GM23338 (cell line): Measurements from ENCODE around the gene ADAMTS17. TPM values are rescaled to one million over a fixed set of nuclear protein-coding genes. Genes with fewer than 3 reads are reported as not detected.

ENCODE experiments used
- ATAC-seq: fragments of 200-7000 bp; cut with Tn5 transposase; 3 replicates; pipeline ENCODE4 v1.9.1; 2020
- DNase-seq: peaks from one replicate; pipeline ENCODE4 v3.0.0-alpha.2; 2015; ENCODE audit warnings: low spot score
- H2AFZ ChIP-seq: fragments of 200-600 bp; sonication (generic); 2 replicates; pipeline ENCODE4 v1.8.0; 2016; ENCODE audit warnings: antibody characterized with exemption, mild to moderate bottlenecking, moderate library complexity
- H3F3A ChIP-seq: fragments of 200-600 bp; sonication (generic); replicated peaks from 2 replicates; pipeline ENCODE4 v1.8.0; 2017; ENCODE audit warnings: antibody characterized with exemption, mixed run types, low read depth
- H3K27ac ChIP-seq: fragments of 200-600 bp; sonication (generic); 2 replicates; pipeline ENCODE4 v1.6.1; 2016; ENCODE audit warnings: low read depth
- H3K27me3 ChIP-seq: fragments of 200-600 bp; sonication (generic); 2 replicates; pipeline ENCODE4 v1.8.0; 2016; ENCODE audit warnings: mild to moderate bottlenecking, mixed run types, moderate library complexity; ENCODE audit not compliant: insufficient read depth
- H3K36me3 ChIP-seq: fragments of 200-600 bp; sonication (generic); 2 replicates; pipeline ENCODE4 v1.8.0; 2016; ENCODE audit warnings: mild to moderate bottlenecking; ENCODE audit not compliant: insufficient read depth
- H3K4me1 ChIP-seq: fragments of 200-600 bp; sonication (generic); 2 replicates; pipeline ENCODE4 v1.8.0; 2016; ENCODE audit warnings: mild to moderate bottlenecking, moderate library complexity; ENCODE audit not compliant: insufficient read depth
- H3K4me2 ChIP-seq: fragments of 200-600 bp; sonication (generic); 2 replicates; pipeline ENCODE4 v1.7.1; 2017; ENCODE audit warnings: mixed run types
- H3K4me3 ChIP-seq: fragments of 200-600 bp; sonication (generic); 2 replicates; pipeline ENCODE4 v1.6.1; 2016; ENCODE audit warnings: mixed run types
- H3K79me2 ChIP-seq: fragments of 200-600 bp; sonication (generic); replicated peaks from 2 replicates; pipeline ENCODE4 v1.8.0; 2017; ENCODE audit warnings: mild to moderate bottlenecking; ENCODE audit not compliant: insufficient read depth
- H3K9me2 ChIP-seq: fragments of 200-600 bp; sonication (generic); 2 replicates; pipeline ENCODE4 v1.8.0; 2017; ENCODE audit not compliant: insufficient read depth
- H4K20me1 ChIP-seq: fragments of 200-600 bp; sonication (generic); replicated peaks from 2 replicates; pipeline ENCODE4 v1.8.0; 2017; ENCODE audit warnings: mild to moderate bottlenecking; ENCODE audit not compliant: insufficient read depth
- H3K27ac Mint-ChIP-seq: 2 replicates; pipeline ENCODE4 v1.8.0; 2020; ENCODE audit warnings: inconsistent platforms, mild to moderate bottlenecking, moderate library complexity, mixed read lengths
- H3K27me3 Mint-ChIP-seq: 3 replicates; pipeline ENCODE4 v1.8.0; 2022; ENCODE audit warnings: low read depth, mild to moderate bottlenecking, moderate library complexity, mixed read lengths, inconsistent platforms; ENCODE audit not compliant: insufficient read depth, poor library complexity
- H3K36me3 Mint-ChIP-seq: 3 replicates; pipeline ENCODE4 v1.8.0; 2021; ENCODE audit warnings: low read depth, mild to moderate bottlenecking, inconsistent platforms, moderate library complexity, mixed read lengths
- H3K4me1 Mint-ChIP-seq: 3 replicates; pipeline ENCODE4 v1.8.0; 2020; ENCODE audit warnings: mild to moderate bottlenecking, inconsistent platforms, mixed read lengths
- H3K4me3 Mint-ChIP-seq: 3 replicates; pipeline ENCODE4 v1.8.0; 2021; ENCODE audit warnings: moderate library complexity, mild to moderate bottlenecking, inconsistent platforms, mixed read lengths
- H3K9me3 Mint-ChIP-seq: 3 replicates; pipeline ENCODE4 v1.8.0; 2020; ENCODE audit warnings: moderate library complexity, mild to moderate bottlenecking, inconsistent platforms, mixed read lengths
- CREB1 ChIP-seq: fragments of 250-450 bp; sonication (Bioruptor Pico); IDR thresholded peaks from 2 replicates; pipeline ENCODE4 v1.5.0; 2020; ENCODE audit warnings: low read depth, mild to moderate bottlenecking, moderate library complexity
- EZH2 ChIP-seq: fragments of 200-600 bp; sonication (generic); IDR thresholded peaks from one replicate; pipeline ENCODE4 v1.8.0; 2017; ENCODE audit warnings: antibody characterized with exemption, mild to moderate bottlenecking, low read depth; ENCODE audit not compliant: unreplicated experiment
- EZH2phosphoT487 ChIP-seq: fragments of 200-600 bp; sonication (generic); IDR thresholded peaks from one replicate; pipeline ENCODE4 v1.8.1; 2018; ENCODE audit warnings: antibody characterized with exemption; ENCODE audit not compliant: unreplicated experiment
- JUNB ChIP-seq: IDR thresholded peaks from one replicate; pipeline ENCODE4 v1.6.1; 2016; ENCODE audit warnings: antibody characterized with exemption; ENCODE audit not compliant: unreplicated experiment
- NANOG ChIP-seq: IDR thresholded peaks from 2 replicates; pipeline ENCODE4 v1.6.1; 2016; ENCODE audit warnings: antibody characterized with exemption, borderline replicate concordance
- POLR2AphosphoS5 ChIP-seq: IDR thresholded peaks from 2 replicates; pipeline ENCODE4 v1.6.1; 2016; ENCODE audit warnings: antibody characterized with exemption, low read depth
- STAT1 ChIP-seq: IDR thresholded peaks from one replicate; pipeline ENCODE4 v1.6.1; 2016; ENCODE audit warnings: antibody characterized with exemption; ENCODE audit not compliant: unreplicated experiment
- polyA plus RNA-seq: library from polyadenylated mRNA; unstranded; fragments of >200 nt; fragmentation: Nextera tagmentation; extraction: Ambion mirVana; gene quantifications from 2 replicates; pipeline ENCODE4 v1.2.1, GENCODE V29; 2016
- total RNA-seq: library from RNA; depleted of rRNA; stranded (reverse); fragments of >200 nt; shearing (Covaris generic); gene quantifications from 2 replicates; pipeline ENCODE4 v1.2.3, GENCODE V29; 2014
- TF ChIP-seq, protein P1 (sequence below): IDR thresholded peaks from one replicate; pipeline ENCODE4 v1.6.1; 2018; ENCODE audit warnings: antibody characterized with exemption; ENCODE audit not compliant: unreplicated experiment
- TF ChIP-seq, protein P2 (sequence below): fragments of 250-450 bp; sonication (Bioruptor Pico); IDR thresholded peaks from 2 replicates; pipeline ENCODE4 v1.5.0; 2020; ENCODE audit warnings: mild to moderate bottlenecking, moderate library complexity
- TF ChIP-seq, protein P3 (sequence below): IDR thresholded peaks from 2 replicates; pipeline ENCODE4 v1.6.1; 2016; ENCODE audit warnings: antibody characterized with exemption
- TF ChIP-seq, protein P4 (sequence below), 2 experiments: fragments of 200-600 bp in 1 of 2; sonication (generic) in 1 of 2; conservative IDR thresholded peaks; 2 replicates each; pipeline versions ENCODE4 v1.5.1 to v1.6.1; 2016 to 2017; ENCODE audit warnings: antibody characterized with exemption in 2 of 2, low read depth in 2 of 2, mild to moderate bottlenecking in 2 of 2, moderate library complexity in 1 of 2

The ADAMTS17 gene
- total and polyA plus RNA-seq, 2 experiments from 2014 or later, result 0.60 to 3.8 TPM

DNA sequence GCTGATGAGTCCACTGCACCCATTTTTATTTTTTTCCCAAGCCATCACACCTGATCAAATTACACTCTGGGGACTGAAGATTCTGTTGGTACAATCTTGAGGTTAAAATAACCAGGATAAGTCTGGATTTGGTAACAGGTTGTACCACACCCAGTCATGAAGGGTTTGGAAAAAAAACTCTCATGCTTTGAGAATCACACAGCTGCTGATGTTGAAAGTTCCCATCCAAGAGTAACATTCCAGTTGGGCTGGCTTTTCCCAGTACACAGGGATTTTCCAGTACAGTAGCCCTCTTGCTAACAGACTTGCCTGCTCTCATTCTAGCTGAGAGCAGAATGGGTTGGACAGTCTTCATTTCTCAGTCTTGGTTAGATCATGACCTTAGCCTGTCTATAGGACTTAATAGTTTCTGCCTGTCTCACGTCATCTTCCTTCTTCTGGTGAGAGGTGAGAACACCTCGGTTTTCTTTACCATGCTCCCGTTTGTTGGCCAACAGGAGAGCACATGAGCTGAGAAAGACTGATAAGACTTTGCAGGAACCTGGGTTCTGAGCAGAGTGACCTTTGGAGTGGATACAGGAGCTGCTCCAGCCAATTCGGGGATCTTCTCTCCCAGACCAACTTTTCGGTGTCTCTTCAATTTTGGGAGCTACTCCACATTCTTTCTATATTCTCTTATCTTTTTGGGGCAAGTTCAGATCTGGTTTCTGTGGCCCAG is 308.5 kb downstream of the ADAMTS17 start:
- no peaks in the 10 kb centered on the region for H3K79me2 ChIP-seq
- H3K27me3 ChIP-seq, result no peaks in the 10 kb centered on the region
- ATAC-seq (no peak), DNase-seq (no peak)
- Mint-ChIP-seq H3K9me3 (peaks cover 8% of the 10 kb centered on the region), H3K27ac (no peak overlapping the region), H3K4me1 (no peaks in the 10 kb centered on the region), H3K27me3 (peaks cover 5% of the 10 kb centered on the region), H3K4me3 (no peak overlapping the region), H3K36me3 (peaks cover 8% of the 10 kb centered on the region; the same call in 2 of the 3 replicates)
- no peak overlapping the region for H2AFZ ChIP-seq
- TF ChIP-seq JUNB (no peak), EZH2 (no peak), POLR2AphosphoS5 (no peak), NANOG (no peak), STAT1 (no peak), CREB1 (CRISPR knock-in tag) (no peak), EZH2phosphoT487 (no peak)
- TF ChIP-seq, protein P1, sequence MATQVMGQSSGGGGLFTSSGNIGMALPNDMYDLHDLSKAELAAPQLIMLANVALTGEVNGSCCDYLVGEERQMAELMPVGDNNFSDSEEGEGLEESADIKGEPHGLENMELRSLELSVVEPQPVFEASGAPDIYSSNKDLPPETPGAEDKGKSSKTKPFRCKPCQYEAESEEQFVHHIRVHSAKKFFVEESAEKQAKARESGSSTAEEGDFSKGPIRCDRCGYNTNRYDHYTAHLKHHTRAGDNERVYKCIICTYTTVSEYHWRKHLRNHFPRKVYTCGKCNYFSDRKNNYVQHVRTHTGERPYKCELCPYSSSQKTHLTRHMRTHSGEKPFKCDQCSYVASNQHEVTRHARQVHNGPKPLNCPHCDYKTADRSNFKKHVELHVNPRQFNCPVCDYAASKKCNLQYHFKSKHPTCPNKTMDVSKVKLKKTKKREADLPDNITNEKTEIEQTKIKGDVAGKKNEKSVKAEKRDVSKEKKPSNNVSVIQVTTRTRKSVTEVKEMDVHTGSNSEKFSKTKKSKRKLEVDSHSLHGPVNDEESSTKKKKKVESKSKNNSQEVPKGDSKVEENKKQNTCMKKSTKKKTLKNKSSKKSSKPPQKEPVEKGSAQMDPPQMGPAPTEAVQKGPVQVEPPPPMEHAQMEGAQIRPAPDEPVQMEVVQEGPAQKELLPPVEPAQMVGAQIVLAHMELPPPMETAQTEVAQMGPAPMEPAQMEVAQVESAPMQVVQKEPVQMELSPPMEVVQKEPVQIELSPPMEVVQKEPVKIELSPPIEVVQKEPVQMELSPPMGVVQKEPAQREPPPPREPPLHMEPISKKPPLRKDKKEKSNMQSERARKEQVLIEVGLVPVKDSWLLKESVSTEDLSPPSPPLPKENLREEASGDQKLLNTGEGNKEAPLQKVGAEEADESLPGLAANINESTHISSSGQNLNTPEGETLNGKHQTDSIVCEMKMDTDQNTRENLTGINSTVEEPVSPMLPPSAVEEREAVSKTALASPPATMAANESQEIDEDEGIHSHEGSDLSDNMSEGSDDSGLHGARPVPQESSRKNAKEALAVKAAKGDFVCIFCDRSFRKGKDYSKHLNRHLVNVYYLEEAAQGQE, result no peak
- TF ChIP-seq, protein P2, sequence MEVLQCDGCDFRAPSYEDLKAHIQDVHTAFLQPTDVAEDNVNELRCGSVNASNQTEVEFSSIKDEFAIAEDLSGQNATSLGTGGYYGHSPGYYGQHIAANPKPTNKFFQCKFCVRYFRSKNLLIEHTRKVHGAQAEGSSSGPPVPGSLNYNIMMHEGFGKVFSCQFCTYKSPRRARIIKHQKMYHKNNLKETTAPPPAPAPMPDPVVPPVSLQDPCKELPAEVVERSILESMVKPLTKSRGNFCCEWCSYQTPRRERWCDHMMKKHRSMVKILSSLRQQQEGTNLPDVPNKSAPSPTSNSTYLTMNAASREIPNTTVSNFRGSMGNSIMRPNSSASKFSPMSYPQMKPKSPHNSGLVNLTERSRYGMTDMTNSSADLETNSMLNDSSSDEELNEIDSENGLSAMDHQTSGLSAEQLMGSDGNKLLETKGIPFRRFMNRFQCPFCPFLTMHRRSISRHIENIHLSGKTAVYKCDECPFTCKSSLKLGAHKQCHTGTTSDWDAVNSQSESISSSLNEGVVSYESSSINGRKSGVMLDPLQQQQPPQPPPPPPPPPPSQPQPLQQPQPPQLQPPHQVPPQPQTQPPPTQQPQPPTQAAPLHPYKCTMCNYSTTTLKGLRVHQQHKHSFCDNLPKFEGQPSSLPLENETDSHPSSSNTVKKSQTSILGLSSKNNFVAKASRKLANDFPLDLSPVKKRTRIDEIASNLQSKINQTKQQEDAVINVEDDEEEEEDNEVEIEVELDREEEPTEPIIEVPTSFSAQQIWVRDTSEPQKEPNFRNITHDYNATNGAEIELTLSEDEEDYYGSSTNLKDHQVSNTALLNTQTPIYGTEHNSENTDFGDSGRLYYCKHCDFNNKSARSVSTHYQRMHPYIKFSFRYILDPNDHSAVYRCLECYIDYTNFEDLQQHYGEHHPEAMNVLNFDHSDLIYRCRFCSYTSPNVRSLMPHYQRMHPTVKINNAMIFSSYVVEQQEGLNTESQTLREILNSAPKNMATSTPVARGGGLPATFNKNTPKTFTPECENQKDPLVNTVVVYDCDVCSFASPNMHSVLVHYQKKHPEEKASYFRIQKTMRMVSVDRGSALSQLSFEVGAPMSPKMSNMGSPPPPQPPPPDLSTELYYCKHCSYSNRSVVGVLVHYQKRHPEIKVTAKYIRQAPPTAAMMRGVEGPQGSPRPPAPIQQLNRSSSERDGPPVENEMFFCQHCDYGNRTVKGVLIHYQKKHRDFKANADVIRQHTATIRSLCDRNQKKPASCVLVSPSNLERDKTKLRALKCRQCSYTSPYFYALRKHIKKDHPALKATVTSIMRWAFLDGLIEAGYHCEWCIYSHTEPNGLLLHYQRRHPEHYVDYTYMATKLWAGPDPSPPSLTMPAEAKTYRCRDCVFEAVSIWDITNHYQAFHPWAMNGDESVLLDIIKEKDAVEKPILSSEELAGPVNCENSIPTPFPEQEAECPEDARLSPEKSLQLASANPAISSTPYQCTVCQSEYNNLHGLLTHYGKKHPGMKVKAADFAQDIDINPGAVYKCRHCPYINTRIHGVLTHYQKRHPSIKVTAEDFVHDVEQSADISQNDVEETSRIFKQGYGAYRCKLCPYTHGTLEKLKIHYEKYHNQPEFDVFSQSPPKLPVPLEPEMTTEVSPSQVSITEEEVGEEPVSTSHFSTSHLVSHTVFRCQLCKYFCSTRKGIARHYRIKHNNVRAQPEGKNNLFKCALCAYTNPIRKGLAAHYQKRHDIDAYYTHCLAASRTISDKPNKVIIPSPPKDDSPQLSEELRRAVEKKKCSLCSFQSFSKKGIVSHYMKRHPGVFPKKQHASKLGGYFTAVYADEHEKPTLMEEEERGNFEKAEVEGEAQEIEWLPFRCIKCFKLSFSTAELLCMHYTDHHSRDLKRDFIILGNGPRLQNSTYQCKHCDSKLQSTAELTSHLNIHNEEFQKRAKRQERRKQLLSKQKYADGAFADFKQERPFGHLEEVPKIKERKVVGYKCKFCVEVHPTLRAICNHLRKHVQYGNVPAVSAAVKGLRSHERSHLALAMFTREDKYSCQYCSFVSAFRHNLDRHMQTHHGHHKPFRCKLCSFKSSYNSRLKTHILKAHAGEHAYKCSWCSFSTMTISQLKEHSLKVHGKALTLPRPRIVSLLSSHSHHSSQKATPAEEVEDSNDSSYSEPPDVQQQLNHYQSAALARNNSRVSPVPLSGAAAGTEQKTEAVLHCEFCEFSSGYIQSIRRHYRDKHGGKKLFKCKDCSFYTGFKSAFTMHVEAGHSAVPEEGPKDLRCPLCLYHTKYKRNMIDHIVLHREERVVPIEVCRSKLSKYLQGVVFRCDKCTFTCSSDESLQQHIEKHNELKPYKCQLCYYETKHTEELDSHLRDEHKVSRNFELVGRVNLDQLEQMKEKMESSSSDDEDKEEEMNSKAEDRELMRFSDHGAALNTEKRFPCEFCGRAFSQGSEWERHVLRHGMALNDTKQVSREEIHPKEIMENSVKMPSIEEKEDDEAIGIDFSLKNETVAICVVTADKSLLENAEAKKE (CRISPR knock-in tag), result no peak
- TF ChIP-seq, protein P3, sequence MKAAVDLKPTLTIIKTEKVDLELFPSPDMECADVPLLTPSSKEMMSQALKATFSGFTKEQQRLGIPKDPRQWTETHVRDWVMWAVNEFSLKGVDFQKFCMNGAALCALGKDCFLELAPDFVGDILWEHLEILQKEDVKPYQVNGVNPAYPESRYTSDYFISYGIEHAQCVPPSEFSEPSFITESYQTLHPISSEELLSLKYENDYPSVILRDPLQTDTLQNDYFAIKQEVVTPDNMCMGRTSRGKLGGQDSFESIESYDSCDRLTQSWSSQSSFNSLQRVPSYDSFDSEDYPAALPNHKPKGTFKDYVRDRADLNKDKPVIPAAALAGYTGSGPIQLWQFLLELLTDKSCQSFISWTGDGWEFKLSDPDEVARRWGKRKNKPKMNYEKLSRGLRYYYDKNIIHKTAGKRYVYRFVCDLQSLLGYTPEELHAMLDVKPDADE, result no peak
- TF ChIP-seq, protein P4, sequence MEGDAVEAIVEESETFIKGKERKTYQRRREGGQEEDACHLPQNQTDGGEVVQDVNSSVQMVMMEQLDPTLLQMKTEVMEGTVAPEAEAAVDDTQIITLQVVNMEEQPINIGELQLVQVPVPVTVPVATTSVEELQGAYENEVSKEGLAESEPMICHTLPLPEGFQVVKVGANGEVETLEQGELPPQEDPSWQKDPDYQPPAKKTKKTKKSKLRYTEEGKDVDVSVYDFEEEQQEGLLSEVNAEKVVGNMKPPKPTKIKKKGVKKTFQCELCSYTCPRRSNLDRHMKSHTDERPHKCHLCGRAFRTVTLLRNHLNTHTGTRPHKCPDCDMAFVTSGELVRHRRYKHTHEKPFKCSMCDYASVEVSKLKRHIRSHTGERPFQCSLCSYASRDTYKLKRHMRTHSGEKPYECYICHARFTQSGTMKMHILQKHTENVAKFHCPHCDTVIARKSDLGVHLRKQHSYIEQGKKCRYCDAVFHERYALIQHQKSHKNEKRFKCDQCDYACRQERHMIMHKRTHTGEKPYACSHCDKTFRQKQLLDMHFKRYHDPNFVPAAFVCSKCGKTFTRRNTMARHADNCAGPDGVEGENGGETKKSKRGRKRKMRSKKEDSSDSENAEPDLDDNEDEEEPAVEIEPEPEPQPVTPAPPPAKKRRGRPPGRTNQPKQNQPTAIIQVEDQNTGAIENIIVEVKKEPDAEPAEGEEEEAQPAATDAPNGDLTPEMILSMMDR (conservative IDR thresholded peaks at IDR 0.05; ENCODE audit: low read depth in 2 of 2), result no peak
- H3K4me1 ChIP-seq, result no peaks in the 10 kb centered on the region
- H3F3A ChIP-seq, result no peaks in the 10 kb centered on the region
- H3K36me3 ChIP-seq, result no peaks in the 10 kb centered on the region
- H4K20me1 ChIP-seq, result no peaks in the 10 kb centered on the region
- H3K4me3 ChIP-seq, result no peak overlapping the region
- no peak overlapping the region for H3K4me2 ChIP-seq
- no peak overlapping the region for H3K27ac ChIP-seq
- no peaks in the 10 kb centered on the region for H3K9me2 ChIP-seq
